Measurements from ENCODE around the gene YIPF3. TPM values are rescaled to one million over a fixed set of nuclear protein-coding genes. Genes with fewer than 3 reads are reported as not detected.

Gene YIPF3
- total RNA-seq, 2 experiments from 2014 or later: 38.2 to 41.9 TPM

DNA sequence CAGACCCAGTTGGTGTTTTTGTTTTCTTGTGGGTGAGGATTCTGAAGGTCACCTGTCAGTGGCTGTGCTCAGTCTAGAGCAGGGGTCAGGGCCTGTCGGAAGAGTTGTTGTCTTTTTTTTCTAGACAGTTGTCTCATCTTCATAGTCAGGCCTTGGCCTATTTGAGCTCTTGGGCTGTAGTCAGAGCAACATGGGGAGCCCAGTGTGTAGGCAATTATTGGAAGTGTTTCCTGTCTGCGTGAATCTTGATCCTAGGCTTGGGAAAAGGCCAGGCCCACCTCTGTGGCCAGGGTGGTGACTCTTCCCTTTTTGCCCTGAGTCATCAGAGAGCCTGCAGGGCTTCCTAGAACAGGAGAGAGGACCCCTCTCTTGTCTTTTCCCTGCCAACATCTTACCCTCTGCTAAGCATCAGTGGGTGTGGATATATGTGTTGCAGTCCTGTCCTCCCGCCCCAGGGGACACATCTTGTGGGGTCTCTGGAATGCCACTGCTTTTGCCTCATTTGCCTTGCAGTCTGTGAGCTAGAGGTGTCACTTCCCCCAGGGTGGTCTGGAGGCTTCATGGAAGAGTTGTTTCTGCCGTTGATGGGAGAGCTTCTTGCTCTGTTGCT, 28.0 kb downstream of the YIPF3 start:
- no peak overlapping the region for H3K27ac ChIP-seq (ENCODE audit: low read depth, low read length, poor library complexity, severe bottlenecking)
- no TSS peak for BruUV-seq (replicated peaks)
- no peak overlapping the region for H3K4me3 ChIP-seq (ENCODE audit: low read depth, low read length, poor library complexity, severe bottlenecking)
- no peaks in the 10 kb centered on the region for H3K9me3 ChIP-seq (ENCODE audit: low read length)
- intact Hi-C loops (cut with micrococcal nuclease; ENCODE audit: unreplicated experiment): no loop called here
- H3K4me1 ChIP-seq (ENCODE audit: insufficient read depth, low read length, poor library complexity, severe bottlenecking): no peaks in the 10 kb centered on the region
- ChIA-PET POLR2A (interaction anchor here (0.5 kb wide), 2 partner anchors 11 to 250 kb away, joined by 4 to 5 read pairs; partner anchors contain the start of gene TJAP1), CTCF (ENCODE audit: unreplicated experiment) (no interaction called here)
- H3K36me3 ChIP-seq (ENCODE audit: insufficient read depth, low read length): peaks cover 4% of the 10 kb centered on the region; the same call in 1 of the 2 replicates
- no peak overlapping the region for H3K4me2 ChIP-seq (ENCODE audit: low read length)
- TF ChIP-seq EZH2phosphoT487 (IDR thresholded peaks at IDR 0.05; ENCODE audit: borderline replicate concordance, low read depth, low read length) (no peak), CTCF (conservative IDR thresholded peaks at IDR 0.05; ENCODE audit: low read length) (no peak)
- H2AFZ ChIP-seq (ENCODE audit: low read length): no peak overlapping the region
- H3K79me2 ChIP-seq (ENCODE audit: insufficient read depth, low read depth, low read length): no peaks in the 10 kb centered on the region
- no peak for DNase-seq (ENCODE audit: low spot score)
- no peaks in the 10 kb centered on the region for H4K20me1 ChIP-seq (ENCODE audit: insufficient read depth, low read length)
- H3K9me2 ChIP-seq (ENCODE audit: insufficient read depth, low read length): no peaks in the 10 kb centered on the region

DNA sequence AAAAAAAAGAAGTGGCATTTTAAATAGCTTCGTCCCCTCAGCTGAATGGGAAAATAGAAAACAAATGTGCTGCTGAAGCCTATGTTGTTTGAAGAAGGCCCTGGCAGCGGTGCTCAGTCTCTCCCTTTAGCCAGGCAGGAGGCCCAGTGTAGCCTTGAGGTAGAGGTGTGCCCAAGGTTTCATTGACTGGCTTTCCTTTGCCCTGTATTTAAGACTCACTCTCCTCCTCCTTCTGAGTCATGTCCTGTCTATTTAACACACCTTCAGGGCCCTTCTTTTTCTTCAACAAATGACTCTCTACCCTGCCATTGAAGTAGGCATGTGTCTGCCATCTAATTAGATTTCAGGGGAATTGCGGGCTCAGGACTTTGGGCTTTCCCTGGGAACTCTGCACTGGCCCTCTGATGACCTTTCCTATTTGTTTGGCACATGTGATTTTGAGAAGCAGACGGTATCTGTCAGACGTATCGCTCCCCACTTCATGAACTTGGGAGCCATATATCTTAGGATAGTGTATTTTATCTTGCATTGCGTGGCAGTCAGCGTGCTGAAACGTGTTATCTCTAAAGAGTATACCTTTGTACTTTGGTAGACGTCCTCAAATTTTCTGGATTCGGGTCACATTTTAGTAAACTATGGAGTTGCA, 35.0 kb downstream of the YIPF3 start:
- Histone ChIP-seq H3K4me3 (ENCODE audit: low read depth, low read length, poor library complexity, severe bottlenecking) (no peak overlapping the region), H2AFZ (ENCODE audit: low read length) (no peak overlapping the region), H4K20me1 (ENCODE audit: insufficient read depth, low read length) (no peaks in the 10 kb centered on the region), H3K36me3 (ENCODE audit: insufficient read depth, low read length) (peaks cover 4% of the 10 kb centered on the region; the same call in 1 of the 2 replicates), H3K9me2 (ENCODE audit: insufficient read depth, low read length) (no peaks in the 10 kb centered on the region), H3K9me3 (ENCODE audit: low read length) (no peaks in the 10 kb centered on the region), H3K27ac (ENCODE audit: low read depth, low read length, poor library complexity, severe bottlenecking) (no peak overlapping the region), H3K79me2 (ENCODE audit: insufficient read depth, low read depth, low read length) (peaks cover 8% of the 10 kb centered on the region; the same call in 1 of the 2 replicates), H3K4me2 (ENCODE audit: low read length) (no peak overlapping the region), H3K4me1 (ENCODE audit: insufficient read depth, low read length, poor library complexity, severe bottlenecking) (peaks cover 16% of the 10 kb centered on the region)
- no peak for TF ChIP-seq CTCF (conservative IDR thresholded peaks at IDR 0.05; ENCODE audit: low read length)
- no peak for TF ChIP-seq EZH2phosphoT487 (IDR thresholded peaks at IDR 0.05; ENCODE audit: borderline replicate concordance, low read depth, low read length)
- TSS peak; percentile 24 for BruUV-seq (replicated peaks)
- CTCF ChIA-PET (ENCODE audit: unreplicated experiment): no interaction called here
- POLR2A ChIA-PET: no interaction called here
- no peak for DNase-seq (ENCODE audit: low spot score)
- intact Hi-C loops (cut with micrococcal nuclease; ENCODE audit: unreplicated experiment): no loop called here

DNA sequence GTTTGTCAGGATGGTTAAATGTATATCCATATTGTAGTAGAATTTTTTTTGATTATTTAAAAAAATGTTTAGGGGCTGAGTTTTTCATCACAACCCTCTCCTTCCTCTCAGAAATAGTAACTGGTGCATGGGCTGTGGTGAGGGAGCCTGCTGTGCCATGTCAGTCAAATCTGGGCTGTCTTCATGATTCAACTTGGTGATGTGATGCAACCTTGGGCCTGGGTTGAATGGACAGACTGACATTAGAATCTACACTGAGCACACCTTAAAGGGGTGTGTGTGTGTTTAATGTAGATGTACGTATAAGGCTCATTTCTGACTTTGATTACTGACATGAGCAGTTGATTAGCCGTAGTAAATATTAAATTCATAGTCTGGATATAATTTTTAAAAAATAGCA, 35.7 kb downstream of the YIPF3 start:
- TF ChIP-seq CTCF (conservative IDR thresholded peaks at IDR 0.05; ENCODE audit: low read length) (no peak), EZH2phosphoT487 (IDR thresholded peaks at IDR 0.05; ENCODE audit: borderline replicate concordance, low read depth, low read length) (no peak)
- Histone ChIP-seq H2AFZ (ENCODE audit: low read length) (no peak overlapping the region), H3K4me1 (ENCODE audit: insufficient read depth, low read length, poor library complexity, severe bottlenecking) (peaks cover 18% of the 10 kb centered on the region), H3K4me3 (ENCODE audit: low read depth, low read length, poor library complexity, severe bottlenecking) (no peak overlapping the region), H4K20me1 (ENCODE audit: insufficient read depth, low read length) (no peaks in the 10 kb centered on the region), H3K4me2 (ENCODE audit: low read length) (no peak overlapping the region), H3K9me3 (ENCODE audit: low read length) (no peaks in the 10 kb centered on the region), H3K79me2 (ENCODE audit: insufficient read depth, low read depth, low read length) (peaks cover 8% of the 10 kb centered on the region; the same call in 1 of the 2 replicates), H3K27ac (ENCODE audit: low read depth, low read length, poor library complexity, severe bottlenecking) (no peak overlapping the region), H3K9me2 (ENCODE audit: insufficient read depth, low read length) (no peaks in the 10 kb centered on the region), H3K36me3 (ENCODE audit: insufficient read depth, low read length) (peaks cover 4% of the 10 kb centered on the region; the same call in 1 of the 2 replicates)
- intact Hi-C loops (cut with micrococcal nuclease; ENCODE audit: unreplicated experiment): no loop called here
- POLR2A ChIA-PET: no interaction called here
- DNase-seq (ENCODE audit: low spot score): no peak
- CTCF ChIA-PET (ENCODE audit: unreplicated experiment): no interaction called here
- no TSS peak for BruUV-seq (replicated peaks)

Measured in OCI-LY7 (cell line).